Stimulated activated CD8-positive, alpha-beta memory T cell treated with anti-CD3 and anti-CD28 coated beads, Interleukin-7, amount 100 ng/mL, for 24 hours (primary cell): ENCODE data around the gene FGGY.
"Not testable (repeated sequence)": the region's sequence is repeated elsewhere in the genome, so short reads cannot be mapped to it uniquely, and the experiment has no call there.

ENCODE experiments used
- DNase-seq: peaks from one replicate; pipeline ENCODE4 v3.0.0-alpha.2; 2020; ENCODE audit warnings: low read depth

FGGY gene

GRCh38 chr1:59593798-59594790, 297.2 kb downstream of the FGGY start:
- DNase-seq, result no peak

- DNase-seq, result no peak
Measured at GRCh38 chr1:59595774-59596173, 298.9 kb downstream of the FGGY start.

GRCh38 chr1:59596432-59596831, 299.5 kb downstream of the FGGY start:
- no peak for DNase-seq

- DNase-seq, result no peak
Measured at GRCh38 chr1:59596956-59597355, 300.1 kb downstream of the FGGY start.

- DNase-seq, result no peak
Measured at GRCh38 chr1:59597420-59598119, 300.7 kb downstream of the FGGY start.

GRCh38 chr1:59598120-59598440, 301.2 kb downstream of the FGGY start:
- DNase-seq, result no peak

GRCh38 chr1:59601041-59601441, 304.1 kb downstream of the FGGY start:
- DNase-seq, result no peak

- no peak for DNase-seq
Measured at GRCh38 chr1:59601811-59602210, 304.9 kb downstream of the FGGY start.

- no peak for DNase-seq
Measured at GRCh38 chr1:59604191-59604590, 307.3 kb downstream of the FGGY start.

- DNase-seq, result no peak
Measured at GRCh38 chr1:59605184-59605583, 308.3 kb downstream of the FGGY start.

- no peak for DNase-seq
Measured at GRCh38 chr1:59605761-59606160, 308.9 kb downstream of the FGGY start.

GRCh38 chr1:59609245-59609644, 312.4 kb downstream of the FGGY start:
- DNase-seq, result no peak

- DNase-seq, result not testable (repeated sequence)
Measured at GRCh38 chr1:59610499-59610898, 313.6 kb downstream of the FGGY start.

- DNase-seq, result no peak
Measured at GRCh38 chr1:59617434-59617833, 320.5 kb downstream of the FGGY start.

GRCh38 chr1:59619557-59619956, 322.7 kb downstream of the FGGY start:
- DNase-seq, result no peak

- DNase-seq, result no peak
Measured at GRCh38 chr1:59625384-59625783, 328.5 kb downstream of the FGGY start.

- no peak for DNase-seq
Measured at GRCh38 chr1:59631561-59632255, 334.8 kb downstream of the FGGY start.

GRCh38 chr1:59635097-59635496, 338.2 kb downstream of the FGGY start:
- no peak for DNase-seq

GRCh38 chr1:59638231-59638711, 341.4 kb downstream of the FGGY start:
- no peak for DNase-seq

- no peak for DNase-seq
Measured at GRCh38 chr1:59639266-59639665, 342.4 kb downstream of the FGGY start.

GRCh38 chr1:59640851-59641250, 344.0 kb downstream of the FGGY start:
- no peak for DNase-seq

- no peak for DNase-seq
Measured at GRCh38 chr1:59641836-59642235, 344.9 kb downstream of the FGGY start.

GRCh38 chr1:59643526-59643925, 346.6 kb downstream of the FGGY start:
- DNase-seq, result no peak
